ENCODE results near the gene TAX1BP3.

Gene TAX1BP3

DNA sequence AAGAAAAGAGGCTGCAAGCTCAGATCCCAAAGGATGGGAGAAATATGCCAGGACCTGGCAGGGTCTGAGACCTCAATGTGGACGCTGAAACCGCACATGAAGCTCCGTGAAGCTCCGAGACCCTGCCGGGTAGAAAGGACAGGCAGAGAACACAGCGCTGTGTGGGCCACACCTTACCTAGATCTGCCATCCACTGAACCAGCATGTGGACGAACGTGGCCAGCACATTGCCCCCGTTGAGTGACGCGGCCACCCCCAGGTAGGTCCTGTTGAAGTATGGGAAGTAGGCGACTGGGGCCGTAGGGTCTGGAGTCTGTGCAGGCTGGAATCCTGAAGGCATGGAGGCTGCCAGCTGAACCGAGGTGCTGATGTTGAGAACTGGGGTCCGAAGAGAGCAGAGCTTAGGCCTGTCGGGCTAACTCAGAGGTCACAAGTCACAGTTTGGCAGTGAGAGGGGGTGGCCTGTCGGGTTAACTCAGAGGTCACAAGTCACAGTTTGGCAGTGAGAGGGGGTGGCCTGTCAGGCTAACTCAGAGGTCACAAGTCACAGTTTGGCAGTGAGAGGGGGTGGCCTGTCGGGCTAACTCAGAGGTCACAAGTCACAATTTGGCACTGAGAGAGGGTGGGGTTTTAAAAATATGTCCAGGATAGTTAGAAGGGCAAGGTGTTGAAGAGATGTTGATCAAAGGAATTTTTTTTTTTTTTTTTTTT, 53.1 kb downstream of the TAX1BP3 start:
- TF ChIP-seq, protein P1, sequence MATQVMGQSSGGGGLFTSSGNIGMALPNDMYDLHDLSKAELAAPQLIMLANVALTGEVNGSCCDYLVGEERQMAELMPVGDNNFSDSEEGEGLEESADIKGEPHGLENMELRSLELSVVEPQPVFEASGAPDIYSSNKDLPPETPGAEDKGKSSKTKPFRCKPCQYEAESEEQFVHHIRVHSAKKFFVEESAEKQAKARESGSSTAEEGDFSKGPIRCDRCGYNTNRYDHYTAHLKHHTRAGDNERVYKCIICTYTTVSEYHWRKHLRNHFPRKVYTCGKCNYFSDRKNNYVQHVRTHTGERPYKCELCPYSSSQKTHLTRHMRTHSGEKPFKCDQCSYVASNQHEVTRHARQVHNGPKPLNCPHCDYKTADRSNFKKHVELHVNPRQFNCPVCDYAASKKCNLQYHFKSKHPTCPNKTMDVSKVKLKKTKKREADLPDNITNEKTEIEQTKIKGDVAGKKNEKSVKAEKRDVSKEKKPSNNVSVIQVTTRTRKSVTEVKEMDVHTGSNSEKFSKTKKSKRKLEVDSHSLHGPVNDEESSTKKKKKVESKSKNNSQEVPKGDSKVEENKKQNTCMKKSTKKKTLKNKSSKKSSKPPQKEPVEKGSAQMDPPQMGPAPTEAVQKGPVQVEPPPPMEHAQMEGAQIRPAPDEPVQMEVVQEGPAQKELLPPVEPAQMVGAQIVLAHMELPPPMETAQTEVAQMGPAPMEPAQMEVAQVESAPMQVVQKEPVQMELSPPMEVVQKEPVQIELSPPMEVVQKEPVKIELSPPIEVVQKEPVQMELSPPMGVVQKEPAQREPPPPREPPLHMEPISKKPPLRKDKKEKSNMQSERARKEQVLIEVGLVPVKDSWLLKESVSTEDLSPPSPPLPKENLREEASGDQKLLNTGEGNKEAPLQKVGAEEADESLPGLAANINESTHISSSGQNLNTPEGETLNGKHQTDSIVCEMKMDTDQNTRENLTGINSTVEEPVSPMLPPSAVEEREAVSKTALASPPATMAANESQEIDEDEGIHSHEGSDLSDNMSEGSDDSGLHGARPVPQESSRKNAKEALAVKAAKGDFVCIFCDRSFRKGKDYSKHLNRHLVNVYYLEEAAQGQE (IDR thresholded peaks at IDR 0.05; ENCODE audit: insufficient replicate concordance, low read depth) = no peak
- TF ChIP-seq GABPA (IDR thresholded peaks at IDR 0.05; ENCODE audit: low read depth) (no peak), POLR2AphosphoS5 (IDR thresholded peaks at IDR 0.05; ENCODE audit: low read depth) (no peak), SPI1 (IDR thresholded peaks at IDR 0.05; ENCODE audit: borderline replicate concordance, low read depth) (no peak)
- TF ChIP-seq, protein P2, sequence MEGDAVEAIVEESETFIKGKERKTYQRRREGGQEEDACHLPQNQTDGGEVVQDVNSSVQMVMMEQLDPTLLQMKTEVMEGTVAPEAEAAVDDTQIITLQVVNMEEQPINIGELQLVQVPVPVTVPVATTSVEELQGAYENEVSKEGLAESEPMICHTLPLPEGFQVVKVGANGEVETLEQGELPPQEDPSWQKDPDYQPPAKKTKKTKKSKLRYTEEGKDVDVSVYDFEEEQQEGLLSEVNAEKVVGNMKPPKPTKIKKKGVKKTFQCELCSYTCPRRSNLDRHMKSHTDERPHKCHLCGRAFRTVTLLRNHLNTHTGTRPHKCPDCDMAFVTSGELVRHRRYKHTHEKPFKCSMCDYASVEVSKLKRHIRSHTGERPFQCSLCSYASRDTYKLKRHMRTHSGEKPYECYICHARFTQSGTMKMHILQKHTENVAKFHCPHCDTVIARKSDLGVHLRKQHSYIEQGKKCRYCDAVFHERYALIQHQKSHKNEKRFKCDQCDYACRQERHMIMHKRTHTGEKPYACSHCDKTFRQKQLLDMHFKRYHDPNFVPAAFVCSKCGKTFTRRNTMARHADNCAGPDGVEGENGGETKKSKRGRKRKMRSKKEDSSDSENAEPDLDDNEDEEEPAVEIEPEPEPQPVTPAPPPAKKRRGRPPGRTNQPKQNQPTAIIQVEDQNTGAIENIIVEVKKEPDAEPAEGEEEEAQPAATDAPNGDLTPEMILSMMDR (IDR thresholded peaks at IDR 0.05; ENCODE audit: insufficient read depth, low read length) = no peak
- Histone ChIP-seq H3K27ac (replicated peaks) (no peak overlapping the region), H3K27me3 (ENCODE audit: insufficient read depth, poor library complexity, severe bottlenecking) (no peaks in the 10 kb centered on the region), H3K4me3 (replicated peaks; ENCODE audit: insufficient read depth, low read length) (no peak overlapping the region)
- DNase-seq (ENCODE audit: low read depth in 1 of 2, low spot score in 1 of 2) = no peak

DNA sequence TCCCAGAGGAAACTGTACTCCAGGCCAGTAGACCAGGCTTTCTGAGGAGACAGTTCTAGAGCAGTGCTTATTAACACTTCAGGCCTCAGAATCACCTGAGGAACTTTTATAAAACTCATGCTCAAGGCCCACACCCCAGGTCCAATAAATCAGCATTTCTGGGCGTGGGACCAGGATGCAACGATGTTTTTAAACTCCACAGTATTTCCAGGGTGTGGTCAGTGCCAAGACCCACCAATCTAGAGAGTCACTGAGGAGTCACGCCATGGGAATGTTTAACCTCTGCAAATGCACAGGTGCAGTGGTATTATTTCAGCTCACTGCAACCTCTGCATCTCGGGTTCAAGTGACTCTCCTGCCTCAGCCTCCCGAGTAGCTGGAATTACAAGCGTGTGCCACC, 55.3 kb downstream of the TAX1BP3 start:
- TF ChIP-seq, protein P1 (IDR thresholded peaks at IDR 0.05; ENCODE audit: insufficient replicate concordance, low read depth) = no peak
- TF ChIP-seq, protein P2 (IDR thresholded peaks at IDR 0.05; ENCODE audit: insufficient read depth, low read length) = no peak
- TF ChIP-seq POLR2AphosphoS5 (IDR thresholded peaks at IDR 0.05; ENCODE audit: low read depth) (no peak), SPI1 (IDR thresholded peaks at IDR 0.05; ENCODE audit: borderline replicate concordance, low read depth) (no peak), GABPA (IDR thresholded peaks at IDR 0.05; ENCODE audit: low read depth) (no peak)
- Histone ChIP-seq H3K4me3 (replicated peaks; ENCODE audit: insufficient read depth, low read length) (no peak overlapping the region), H3K27me3 (ENCODE audit: insufficient read depth, poor library complexity, severe bottlenecking) (no peaks in the 10 kb centered on the region)

More for the DNA sequence above, 55.3 kb downstream of the TAX1BP3 start:
- no peak overlapping the region for H3K27ac ChIP-seq (replicated peaks)
- DNase-seq (ENCODE audit: low read depth in 1 of 2, low spot score in 1 of 2) = no peak
